ENCODE results near the gene EIF3K. TPM values are rescaled to one million over a fixed set of nuclear protein-coding genes. Genes with fewer than 3 reads are reported as not detected.

The EIF3K gene
- polyA plus RNA-seq, 3 donors = 314 to 356 (median 326) TPM

DNA sequence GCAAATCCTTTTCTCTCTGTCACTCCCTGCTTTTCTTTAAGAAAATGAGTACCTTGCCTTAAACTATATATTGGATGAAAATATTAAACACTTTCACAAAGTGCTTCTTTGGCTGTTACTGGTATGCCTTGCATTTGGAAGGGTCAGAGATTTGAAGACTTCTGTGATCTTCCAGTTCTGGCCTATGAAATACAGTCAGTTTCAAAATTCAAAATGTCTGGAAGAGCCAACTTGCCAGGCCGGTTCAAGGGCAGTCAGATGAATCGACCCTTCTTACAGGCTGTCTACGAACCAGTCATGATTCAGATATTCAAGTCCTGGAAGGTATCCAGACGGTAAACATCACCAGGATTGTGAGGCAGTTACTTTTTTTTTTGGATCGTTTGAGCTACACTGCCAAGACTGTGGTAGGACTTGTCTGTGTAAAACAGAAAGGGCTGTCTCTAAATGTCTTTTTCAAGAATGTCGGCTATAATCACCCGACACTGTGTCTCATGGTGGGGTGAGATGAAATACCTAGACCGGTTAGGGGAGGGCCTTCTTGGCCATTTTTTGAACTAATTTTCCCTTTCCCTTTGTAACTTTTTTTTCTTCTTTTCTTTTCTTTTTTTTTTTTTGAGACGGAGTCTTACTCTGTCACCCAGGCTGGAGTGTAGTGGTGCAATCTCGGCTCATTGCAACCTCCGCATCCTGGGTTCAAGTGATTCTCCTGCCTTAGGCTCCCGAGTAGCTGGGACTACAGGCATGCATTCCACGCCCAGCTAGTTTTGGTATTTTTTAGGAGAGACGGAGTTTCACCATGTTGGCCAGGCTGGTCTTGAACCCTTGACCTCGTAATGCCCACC is 39.7 kb downstream of the EIF3K start:
- peak in 3 of 11 donors; percentile 67 to 84 (median 83) for DNase-seq (ENCODE audit: extremely low read depth in 1 of 11, low read depth in 9 of 11, low spot score in 4 of 11)

DNA sequence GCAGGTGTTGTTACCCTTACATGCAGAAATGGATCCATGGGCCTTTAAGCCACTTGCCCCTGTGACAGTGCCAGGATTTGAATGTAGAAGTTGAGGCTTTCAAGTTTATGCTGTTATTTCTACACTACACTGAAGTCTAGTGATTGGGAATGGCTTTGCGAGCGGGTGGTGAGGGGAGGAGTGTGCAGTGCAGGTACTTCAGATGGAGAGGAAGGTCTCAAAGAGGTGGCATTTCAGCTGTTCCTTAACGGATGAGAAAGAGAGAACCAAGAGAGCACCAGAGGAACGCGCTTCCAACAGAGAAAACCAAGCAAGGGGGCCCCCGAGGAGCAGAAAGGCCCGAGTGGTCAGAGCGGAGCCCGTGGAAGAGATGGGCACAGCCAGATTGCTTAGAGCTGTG is 41.7 kb downstream of the EIF3K start:
- DNase-seq (ENCODE audit: extremely low read depth in 1 of 11, low read depth in 9 of 11, low spot score in 4 of 11) = no peak

DNA sequence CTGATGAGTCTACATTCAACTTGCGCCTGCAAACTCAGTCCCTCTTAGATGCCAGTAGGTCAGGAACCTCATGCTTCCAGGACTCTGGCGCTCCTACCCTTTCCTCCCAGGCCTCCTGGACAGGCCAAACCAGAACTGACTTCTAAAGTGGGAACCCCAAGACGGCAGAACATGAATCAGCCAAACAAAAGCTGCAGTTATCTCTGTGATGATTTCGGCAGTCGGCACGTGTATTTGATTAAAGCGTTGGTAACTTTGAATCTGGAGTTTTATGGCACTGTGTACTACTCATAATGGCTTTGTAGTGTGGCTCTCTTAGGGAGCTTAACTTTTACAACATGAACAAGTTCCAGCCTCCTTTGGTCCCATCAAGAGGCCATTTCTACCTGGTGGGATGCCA is 42.1 kb downstream of the EIF3K start:
- no peak for DNase-seq (ENCODE audit: extremely low read depth in 1 of 11, low read depth in 9 of 11, low spot score in 4 of 11)

DNA sequence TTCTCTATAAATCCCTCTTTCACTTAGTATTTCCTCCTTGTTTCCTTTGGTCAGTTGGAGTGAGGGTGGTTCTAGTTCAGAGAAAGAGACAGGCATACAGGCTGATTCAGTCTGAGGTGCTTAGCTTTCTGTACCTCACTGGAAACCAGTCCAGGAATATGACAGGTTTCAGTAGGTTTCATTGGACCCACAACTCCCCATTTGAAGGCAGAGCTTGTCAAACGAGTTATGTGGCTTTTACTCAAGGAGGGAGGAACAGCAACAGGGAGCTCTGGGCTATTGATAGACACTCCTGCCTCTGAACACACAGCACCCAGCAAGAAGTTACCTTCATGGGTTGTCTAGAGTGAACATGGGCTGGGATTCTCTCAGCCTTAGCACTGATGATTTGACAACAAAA is 43.0 kb downstream of the EIF3K start:
- no peak for DNase-seq (ENCODE audit: extremely low read depth in 1 of 11, low read depth in 9 of 11, low spot score in 4 of 11)

DNA sequence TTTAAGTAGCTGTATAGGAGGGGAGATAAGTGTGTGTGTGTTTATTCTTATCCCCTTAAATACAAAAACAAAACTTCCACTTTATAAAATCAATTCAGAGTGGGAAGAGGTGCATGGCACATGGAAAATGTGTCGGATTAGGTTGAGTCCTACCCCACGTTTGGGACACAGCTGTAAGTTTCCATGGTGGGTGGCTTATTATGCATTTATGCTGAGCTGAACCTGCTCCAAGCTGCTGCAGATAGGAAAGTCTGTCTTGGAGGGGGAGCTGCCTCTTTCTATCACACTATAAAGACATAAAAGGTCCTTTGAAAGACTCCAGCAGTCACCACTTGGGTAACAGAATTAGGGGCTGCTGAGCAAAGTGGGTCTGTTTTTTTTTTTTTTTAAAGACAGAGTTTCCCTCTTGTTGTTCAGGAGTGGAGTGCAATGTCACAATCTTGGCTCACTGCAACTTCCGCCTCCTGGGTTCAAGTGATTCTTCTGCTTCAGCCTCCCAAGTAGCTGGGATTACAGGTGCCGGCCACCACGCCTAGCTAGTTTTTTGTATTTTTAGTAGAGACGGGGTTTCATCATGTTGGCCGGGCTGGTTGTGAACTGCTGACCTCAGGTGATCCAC is 43.7 kb downstream of the EIF3K start:
- no peak for DNase-seq (ENCODE audit: extremely low read depth in 1 of 11, low read depth in 9 of 11, low spot score in 4 of 11)

DNA sequence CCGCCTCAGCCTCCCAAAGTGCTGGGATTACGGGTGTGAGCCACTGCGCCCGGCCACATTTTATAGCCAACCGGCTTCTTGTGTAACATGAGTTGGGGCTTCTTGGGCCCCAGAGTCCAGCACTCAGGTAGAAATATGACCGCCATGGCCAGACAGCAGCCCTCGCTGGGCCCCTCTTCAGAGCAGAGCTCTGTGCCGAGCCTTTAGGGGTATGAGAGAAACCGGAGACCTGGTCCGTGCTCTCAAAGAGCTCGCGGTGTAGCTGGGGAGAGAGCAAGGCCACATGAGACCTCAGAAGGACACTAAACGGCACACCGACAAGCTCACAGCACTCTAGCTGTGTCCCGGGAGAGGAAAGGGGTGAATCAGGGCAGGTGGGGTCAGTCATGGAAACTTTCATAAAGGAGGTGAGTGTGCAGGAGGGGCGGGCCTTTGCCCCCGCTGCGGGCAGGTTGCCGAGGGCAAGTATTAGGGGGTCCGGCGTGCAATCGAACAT is 44.2 kb downstream of the EIF3K start:
- DNase-seq (ENCODE audit: extremely low read depth in 1 of 11, low read depth in 9 of 11, low spot score in 4 of 11) = peak in 1 of 11 donors; percentile 63

DNA sequence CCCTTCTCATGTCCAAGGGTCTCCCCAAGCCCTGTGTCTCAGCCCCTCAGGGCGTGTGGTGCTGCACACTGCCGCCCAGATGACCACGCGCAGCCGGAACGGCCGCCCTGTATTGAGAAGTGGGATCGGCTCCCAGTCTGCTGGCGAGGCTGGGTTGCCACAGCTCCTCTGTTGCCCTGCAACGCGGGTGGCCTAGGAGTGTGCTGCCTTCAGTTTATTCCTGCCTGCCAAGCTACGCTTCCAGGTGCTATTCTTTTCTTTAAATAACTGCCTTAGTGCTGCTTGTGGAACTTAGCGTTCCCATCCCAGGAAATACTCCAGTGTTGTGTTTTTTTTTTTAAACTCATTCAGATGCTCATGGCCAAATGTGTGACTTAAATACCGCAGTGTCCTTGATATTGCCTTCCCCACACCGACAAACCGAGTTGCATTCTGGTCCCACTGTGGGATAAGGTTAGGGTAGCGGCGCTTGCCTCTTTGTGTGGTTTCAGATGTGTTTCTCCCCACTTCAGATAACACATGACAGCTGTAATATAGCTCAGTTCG is 45.0 kb downstream of the EIF3K start:
- DNase-seq (ENCODE audit: extremely low read depth in 1 of 11, low read depth in 9 of 11, low spot score in 4 of 11) = no peak

DNA sequence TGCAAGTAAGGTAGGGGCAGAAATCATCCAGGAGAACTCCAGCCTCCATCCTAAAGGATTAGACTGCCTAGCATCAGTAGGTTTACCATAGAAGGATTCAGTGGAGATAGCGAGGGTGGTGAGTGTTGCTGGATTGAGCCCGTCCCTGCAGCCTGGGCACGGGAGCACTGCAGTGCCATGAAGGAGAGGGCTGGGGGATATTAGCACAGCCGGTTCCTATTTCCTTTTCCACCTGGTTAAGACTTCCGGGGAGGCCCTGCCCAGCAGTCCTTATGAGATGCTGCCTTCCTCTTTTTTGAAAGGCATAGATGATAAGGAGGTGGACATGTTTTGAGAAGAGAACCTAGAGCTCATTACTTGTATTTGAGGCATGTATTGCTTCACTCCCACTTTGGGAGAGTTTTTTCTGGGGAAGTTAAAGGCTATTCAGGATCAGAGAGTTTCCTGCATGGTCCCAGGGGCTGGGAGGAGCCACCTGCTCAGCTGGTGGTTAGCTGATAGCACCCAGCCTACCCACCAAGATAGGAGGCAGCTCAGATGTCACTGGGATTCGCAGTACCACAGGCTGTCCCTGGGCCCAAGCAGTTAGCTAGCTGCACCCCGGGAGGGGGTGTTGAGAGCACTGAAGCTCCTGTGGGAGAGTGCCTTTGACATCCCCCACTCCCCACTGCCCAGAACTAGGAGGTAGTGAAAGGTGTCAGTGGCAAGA is 45.7 kb downstream of the EIF3K start:
- DNase-seq (ENCODE audit: extremely low read depth in 1 of 11, low read depth in 9 of 11, low spot score in 4 of 11) = no peak

DNA sequence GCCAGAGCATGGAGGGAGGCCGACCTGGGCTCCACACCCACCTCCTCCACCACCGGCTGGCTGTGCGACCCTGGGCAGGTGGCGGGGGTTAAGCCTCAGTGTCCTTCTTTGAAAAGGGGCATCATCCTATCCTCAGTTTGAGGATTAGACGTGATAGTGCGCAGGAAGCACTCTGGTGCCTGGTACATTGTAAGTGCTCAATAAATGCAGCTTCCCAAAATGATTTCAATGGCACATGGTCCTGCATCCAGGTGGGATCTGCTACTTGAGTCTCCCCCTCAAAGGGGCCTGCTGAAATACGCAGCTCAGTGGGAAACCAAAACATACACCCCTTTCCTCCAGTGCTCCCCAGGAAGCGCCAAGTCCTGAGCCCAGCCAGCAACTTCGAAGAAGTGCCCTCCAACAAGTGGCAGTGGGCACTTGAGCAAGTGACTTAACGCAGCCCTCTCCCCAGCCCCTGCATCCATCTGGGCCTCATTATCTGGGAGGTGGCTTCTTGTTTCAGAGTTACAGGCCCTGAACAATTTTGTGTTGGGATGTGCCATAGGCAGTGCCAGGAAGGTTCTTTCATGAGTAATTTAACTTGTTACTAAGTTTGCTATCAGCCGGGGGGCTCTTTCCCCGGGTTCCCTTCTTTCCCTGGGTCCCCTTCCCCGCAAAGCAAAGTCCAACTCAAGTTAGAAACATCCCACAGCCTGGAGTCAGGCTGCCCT is 46.4 kb downstream of the EIF3K start:
- DNase-seq (ENCODE audit: extremely low read depth in 1 of 11, low read depth in 9 of 11, low spot score in 4 of 11) = no peak

DNA sequence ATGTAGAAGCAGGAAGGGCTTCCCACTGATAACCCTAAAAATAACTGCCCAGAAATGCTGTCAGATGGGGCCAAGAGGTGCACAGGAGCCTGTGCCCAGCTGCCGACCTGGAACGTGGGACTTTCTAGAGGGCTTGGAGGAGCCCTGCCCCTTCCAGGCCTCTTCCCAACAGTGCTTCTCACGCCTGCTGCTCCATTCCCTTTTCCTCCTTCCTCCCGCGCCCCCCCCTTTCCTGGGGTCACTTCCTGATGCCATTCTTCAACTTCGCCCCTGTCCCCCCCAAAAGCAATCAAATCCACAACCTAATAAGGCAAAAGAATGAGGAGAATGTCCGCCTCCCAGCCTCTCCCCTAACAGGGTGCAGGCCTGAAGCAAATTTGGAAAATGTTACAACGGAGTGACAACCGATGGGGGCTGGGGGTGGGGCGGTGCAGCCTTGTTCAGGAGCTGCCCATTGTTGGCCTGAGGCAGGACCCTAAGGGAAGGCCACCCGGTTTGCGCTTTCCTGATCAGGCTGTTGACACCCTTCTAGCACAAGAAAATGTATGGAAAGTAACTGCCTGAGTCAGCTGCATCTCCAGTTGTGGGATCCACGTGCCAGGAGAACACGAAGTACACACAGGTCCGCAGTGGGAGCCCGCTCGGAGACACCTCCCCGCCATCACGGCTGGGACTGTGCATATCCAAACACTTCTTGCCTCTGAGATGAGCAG is 47.1 kb downstream of the EIF3K start:
- peak in 8 of 11 donors; percentile 78 to 92 (median 82) for DNase-seq (ENCODE audit: extremely low read depth in 1 of 11, low read depth in 9 of 11, low spot score in 4 of 11)

DNA sequence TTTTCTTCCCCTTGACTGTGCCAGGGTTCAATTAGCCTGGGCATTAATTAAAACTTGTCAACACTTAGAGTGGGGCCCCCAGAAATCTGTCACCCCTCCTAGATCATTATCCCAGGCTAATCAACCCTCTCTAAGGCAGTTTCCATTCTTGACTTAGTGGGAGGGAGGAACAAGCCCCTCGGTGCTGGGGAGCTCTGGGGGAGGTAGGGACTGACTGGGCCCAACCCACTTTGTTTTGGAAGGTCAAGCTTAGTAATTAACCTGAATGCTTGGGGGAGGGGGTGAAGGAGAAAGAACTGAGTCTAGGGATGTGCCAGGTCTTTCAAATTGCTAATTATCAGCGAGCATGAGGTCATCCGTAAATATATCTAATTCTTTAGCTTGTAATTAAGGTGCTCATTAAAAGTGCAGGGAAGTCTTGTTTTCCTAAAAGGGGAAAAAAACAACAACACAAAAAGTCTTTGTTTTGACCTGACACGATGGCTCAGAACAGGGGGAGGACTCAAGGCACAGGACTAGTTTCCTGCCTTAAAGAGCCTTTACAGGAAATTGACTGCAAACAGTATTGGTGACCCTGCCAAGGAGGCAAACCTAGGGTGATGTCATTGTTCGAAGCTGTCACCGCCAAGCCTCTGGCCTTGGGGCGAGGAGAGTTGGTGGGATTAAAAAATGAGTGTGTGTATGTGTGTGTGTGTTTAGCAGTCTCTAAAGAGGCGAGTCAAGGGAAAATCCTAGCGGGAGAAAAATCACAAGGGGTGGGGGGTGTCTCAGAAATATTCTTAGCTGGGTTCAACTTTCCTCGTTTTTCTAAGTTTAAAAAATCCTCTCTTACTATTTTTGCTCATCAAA is 47.9 kb downstream of the EIF3K start:
- no peak for DNase-seq (ENCODE audit: extremely low read depth in 1 of 11, low read depth in 9 of 11, low spot score in 4 of 11)

DNA sequence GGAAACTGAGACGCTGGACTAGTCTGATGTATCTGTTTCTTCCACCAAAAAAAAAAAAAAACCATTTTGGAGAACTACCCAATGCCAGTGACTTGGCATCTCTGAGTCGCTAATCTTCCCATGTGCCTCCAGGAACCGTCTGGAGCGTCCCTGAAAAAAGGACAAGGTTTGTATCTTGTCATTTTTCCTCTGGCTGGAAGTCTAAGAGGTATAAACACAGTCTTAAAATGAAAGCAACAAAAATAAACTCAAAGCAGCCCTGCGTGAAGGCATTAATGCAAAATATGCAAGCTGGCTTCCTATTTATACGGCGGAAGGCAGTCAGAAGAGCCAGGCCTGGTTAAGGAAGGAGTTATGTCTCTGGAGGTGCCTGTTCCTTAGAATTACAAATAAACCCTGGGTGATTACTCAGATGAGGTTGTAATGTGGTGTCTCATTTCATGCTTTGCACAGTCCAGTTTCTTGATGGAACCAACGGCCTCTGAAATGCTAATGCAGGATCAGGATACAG is 48.7 kb downstream of the EIF3K start:
- DNase-seq (ENCODE audit: extremely low read depth in 1 of 11, low read depth in 9 of 11, low spot score in 4 of 11) = peak in 1 of 11 donors; percentile 78

DNA sequence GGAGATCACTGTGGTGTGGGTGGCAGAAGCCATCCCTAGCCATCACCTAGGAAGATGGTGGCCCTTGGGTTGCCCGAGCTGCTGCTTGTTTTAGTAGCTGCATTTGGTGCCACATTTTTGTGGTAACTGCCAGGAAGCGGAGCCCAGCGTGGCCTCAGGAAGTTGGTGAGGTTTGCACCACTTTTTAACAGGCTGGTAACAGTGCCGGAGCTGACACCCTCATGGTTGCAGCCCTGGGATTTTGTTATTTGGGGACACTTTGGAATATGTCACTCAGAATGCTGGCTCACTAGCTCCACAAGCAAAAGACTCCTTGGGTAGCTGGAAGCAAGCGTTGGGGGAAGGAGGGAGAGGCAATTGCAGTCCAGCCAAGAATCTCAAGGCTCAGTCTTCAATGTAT is 50.6 kb downstream of the EIF3K start:
- DNase-seq (ENCODE audit: extremely low read depth in 1 of 11, low read depth in 9 of 11, low spot score in 4 of 11) = no peak

DNA sequence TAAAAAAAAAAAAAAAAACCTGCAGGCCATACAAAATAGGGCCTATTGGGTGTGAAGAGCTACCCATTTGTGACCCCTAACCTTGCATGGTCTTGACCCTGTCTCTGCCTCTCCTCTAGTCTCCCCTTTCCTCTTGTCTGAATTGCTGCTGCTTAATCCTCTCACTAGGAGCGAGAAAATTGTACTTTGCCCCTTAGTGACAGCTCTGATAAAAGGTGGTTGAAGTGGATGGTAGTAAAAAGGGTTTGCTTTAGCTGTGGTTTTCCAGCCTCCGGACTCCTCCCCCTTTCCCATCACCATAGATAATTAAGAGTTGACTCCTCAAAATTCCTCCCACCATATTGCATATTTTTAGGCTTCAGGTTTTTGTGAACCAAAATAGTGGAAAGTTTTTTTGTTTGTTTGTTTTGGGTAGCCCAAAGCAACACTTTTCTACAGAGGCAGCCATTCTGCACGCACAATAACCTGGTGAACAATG is 52.0 kb downstream of the EIF3K start:
- DNase-seq (ENCODE audit: extremely low read depth in 1 of 11, low read depth in 9 of 11, low spot score in 4 of 11) = no peak

DNA sequence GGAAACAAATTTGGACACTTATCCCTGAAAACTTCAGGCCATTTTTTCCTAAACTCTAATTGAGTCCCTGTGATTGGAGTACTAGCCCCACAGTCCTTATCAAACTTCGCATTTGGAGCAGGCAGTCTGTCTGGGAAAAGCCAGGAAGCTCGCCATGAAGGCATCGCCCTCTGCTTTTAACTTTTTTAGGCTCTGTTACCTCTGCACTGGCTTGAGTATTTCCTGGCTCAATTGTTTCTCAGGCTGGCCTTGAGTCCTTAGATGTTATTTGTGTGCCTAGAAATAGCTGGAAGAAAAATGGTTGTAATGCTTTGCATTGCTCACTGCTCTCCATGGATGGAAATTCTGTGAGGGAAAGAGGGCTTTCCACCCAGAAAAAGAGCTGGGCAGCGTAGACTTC is 52.7 kb downstream of the EIF3K start:
- DNase-seq (ENCODE audit: extremely low read depth in 1 of 11, low read depth in 9 of 11, low spot score in 4 of 11) = no peak

DNA sequence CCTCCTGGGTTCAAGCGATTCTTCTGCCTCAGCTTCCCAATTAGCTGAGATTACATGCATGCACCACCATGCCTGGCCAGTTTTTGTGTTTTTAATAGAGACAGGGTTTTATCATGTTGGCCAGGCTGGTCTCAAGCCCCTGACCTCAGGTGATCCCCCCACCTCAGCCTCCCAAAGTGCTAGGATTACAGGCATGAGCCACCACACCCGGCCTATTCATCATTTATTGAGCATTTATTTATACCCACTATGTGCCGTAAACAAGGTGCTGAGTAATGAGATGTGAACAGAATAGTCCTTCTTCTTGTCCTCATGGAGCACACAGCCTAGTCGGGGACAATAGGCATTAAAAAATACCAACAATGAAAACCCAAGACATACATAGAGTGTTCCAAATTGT is 54.0 kb downstream of the EIF3K start:
- no peak for DNase-seq (ENCODE audit: extremely low read depth in 1 of 11, low read depth in 9 of 11, low spot score in 4 of 11)

All from renal cortex interstitium (tissue), 11 donors.